NT2/D1 (cell line): ENCODE measurements around the gene PRKG1.

Experiments used
- SUZ12 ChIP-seq: IDR thresholded peaks from 2 replicates; pipeline ENCODE4 v1.6.1; 2011; ENCODE audit not compliant: insufficient read length, insufficient read depth; ENCODE audit errors: extremely low read depth
- ZNF274 ChIP-seq: IDR thresholded peaks from 2 replicates; pipeline ENCODE4 v1.6.1; 2011; ENCODE audit warnings: mild to moderate bottlenecking, low read depth, low read length

DNA sequence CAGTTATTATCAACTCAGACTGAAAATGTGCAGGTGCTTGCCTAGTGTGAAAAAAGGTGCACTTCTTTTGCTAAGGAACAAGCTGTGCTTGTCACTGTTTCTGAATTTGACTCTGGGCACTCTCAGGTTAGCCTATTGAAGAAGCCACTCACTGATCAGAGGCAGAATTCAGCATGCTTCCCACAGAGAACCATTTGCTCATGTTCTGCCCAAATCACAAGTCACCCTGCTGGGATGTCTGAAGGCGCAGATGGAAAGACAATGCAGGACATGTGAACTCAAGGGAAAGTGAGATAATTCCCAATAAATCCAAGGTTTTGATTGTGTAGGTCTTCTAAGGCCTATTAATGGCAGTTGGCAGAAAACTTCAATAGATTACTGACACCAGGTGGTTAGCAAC lies 672.9 kb downstream of the PRKG1 start:
- TF ChIP-seq ZNF274 (no peak), SUZ12 (no peak)
